Measurements from ENCODE around the gene CAVIN2.

Gene CAVIN2

DNA sequence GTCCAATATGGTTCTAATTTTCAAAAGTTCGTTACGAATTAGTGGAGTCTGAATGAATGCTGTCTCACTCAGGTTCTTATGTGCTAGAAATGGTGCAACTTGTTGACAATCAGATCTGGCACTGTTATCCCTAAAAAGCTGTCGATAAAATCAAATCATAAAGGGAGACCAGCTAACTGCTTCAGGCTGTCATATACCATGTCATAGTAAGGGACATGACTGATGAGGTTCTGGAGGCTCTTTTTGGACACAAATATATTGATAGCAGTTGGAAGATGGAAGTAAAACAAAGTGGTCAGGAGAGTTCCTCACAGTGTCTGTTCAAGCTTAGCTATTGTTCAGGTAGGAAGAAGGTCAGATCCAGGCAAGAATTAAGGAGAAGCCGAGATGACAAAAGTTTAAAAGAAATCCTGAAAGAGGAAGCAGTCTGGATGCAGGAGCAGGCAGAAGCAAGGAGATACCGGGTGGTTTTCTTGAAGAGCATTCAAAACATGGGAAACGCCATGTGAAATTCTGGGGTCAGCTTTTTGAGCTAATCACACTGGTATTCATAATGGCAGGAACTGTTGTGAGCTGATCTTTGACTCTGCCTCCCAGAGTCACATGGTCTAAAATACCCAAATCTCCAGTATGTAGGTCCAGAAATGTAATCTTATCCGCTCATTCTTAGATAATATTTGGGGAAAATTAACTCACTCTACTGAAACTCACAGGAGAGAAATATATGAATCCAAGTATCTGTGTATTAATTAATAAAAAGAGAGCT lies 9.4 kb upstream of the CAVIN2 start:
- no peak for DNase-seq (ENCODE audit: low read depth, low spot score)
- ChIA-PET CTCF (interaction anchor here (0.9 to 1.6 kb wide), 5 partner anchors 13 to 307 kb away, joined by 3 to 5 read pairs (median 3); no protein-coding TSS in a partner anchor), POLR2A (no interaction called here)
- TF ChIP-seq, protein P1, sequence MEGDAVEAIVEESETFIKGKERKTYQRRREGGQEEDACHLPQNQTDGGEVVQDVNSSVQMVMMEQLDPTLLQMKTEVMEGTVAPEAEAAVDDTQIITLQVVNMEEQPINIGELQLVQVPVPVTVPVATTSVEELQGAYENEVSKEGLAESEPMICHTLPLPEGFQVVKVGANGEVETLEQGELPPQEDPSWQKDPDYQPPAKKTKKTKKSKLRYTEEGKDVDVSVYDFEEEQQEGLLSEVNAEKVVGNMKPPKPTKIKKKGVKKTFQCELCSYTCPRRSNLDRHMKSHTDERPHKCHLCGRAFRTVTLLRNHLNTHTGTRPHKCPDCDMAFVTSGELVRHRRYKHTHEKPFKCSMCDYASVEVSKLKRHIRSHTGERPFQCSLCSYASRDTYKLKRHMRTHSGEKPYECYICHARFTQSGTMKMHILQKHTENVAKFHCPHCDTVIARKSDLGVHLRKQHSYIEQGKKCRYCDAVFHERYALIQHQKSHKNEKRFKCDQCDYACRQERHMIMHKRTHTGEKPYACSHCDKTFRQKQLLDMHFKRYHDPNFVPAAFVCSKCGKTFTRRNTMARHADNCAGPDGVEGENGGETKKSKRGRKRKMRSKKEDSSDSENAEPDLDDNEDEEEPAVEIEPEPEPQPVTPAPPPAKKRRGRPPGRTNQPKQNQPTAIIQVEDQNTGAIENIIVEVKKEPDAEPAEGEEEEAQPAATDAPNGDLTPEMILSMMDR (IDR thresholded peaks at IDR 0.05; ENCODE audit: insufficient read depth, low read length, missing control alignments): no peak
- H3K4me3 ChIP-seq (ENCODE audit: low read depth, low read length): no peak overlapping the region

DNA sequence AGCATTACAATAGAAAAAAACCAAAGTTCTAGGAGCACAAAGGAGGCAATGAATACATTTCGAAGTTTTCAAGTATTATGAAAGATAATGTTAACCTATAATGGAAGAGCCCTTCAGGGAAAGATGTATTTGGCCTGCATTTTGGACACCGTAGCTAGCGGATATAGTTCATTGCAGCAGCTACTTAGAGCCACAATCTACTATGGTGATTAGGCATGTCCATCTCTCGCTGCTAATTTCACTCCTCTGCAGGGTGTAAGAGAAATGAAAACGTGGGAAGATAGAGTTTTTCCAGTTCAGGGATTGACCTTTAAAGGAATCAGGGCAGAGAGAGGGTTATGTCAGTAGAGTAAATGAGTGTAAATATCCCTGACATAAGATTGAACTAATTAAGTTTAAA lies 8.5 kb upstream of the CAVIN2 start:
- TF ChIP-seq, protein P1 (IDR thresholded peaks at IDR 0.05; ENCODE audit: insufficient read depth, low read length, missing control alignments): no peak
- no peak overlapping the region for H3K4me3 ChIP-seq (ENCODE audit: low read depth, low read length)
- DNase-seq (ENCODE audit: low read depth, low spot score): no peak
- POLR2A ChIA-PET: no interaction called here
- CTCF ChIA-PET: interaction anchor here (1.2 to 1.6 kb wide), 4 partner anchors 14 to 308 kb away, joined by 3 to 5 read pairs (median 4); no protein-coding TSS in a partner anchor

DNA sequence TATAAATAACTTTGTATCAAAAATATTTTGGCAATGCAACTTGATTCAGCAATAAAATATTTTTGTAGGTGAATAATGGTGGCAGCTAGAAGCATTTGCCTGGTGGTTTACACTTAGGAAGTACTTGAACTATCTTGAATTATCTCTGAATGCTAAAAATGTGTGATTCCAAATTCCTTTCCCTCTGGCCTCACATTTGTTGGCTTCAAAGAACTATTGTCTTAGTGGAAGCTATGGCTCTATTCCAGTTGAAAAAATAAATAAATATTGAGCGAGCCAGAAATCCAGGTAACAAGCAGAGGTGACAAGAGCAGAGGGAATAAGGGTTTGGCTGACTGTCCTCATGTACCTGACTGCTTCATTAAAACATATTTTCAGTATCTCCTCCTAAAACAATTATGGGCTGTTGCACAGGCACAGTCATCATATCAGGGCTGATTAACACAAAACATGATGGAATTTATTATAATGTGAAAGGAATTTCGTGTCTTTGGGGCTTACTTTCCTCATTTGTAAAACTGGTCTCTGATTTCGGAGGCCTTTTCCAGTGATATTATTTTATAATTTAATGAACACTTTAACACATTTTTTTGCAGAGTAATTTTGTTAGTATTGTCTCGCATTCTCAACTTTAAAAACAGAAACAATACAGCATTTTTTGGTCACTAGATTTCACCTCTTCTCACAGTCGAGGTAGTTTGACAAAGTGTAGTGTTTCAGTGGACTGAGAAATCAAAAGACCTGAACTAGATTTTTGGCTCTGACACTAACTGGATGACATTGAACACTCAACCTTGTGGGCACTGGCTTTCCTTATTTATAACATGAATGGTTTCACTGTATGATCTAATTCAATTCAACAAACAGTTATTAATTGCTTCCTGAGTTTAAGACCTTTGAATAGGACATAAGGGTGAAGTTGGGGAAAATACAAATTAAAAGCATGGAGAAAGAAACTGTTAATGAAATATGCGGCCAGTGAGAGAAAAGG lies 7.8 kb upstream of the CAVIN2 start:
- no peak overlapping the region for H3K4me3 ChIP-seq (ENCODE audit: low read depth, low read length)
- DNase-seq (ENCODE audit: low read depth, low spot score): no peak
- TF ChIP-seq, protein P1 (IDR thresholded peaks at IDR 0.05; ENCODE audit: insufficient read depth, low read length, missing control alignments): no peak
- POLR2A ChIA-PET: no interaction called here
- CTCF ChIA-PET: interaction anchor here (1.3 kb wide), 1 partner anchor 308 kb away, joined by 4 read pairs; no protein-coding TSS in a partner anchor

DNA sequence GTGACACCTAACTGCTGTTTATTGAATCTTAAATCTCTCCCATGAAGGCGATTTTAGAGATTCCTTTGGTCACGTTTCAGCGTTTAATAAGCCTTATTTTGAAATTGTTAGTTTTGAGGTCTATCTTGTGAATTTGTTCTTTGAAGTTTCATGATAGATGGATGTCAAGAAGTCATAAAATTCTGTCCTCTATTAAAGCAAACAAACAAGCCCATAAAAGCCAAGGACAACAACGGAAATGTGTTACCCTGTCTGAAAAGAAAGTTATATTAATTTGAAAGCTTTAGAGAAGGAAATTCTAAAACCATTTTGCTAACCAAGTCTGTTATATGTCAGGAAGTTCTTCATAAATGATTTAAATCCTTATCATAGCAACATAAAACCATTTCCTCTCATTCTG lies 7.0 kb upstream of the CAVIN2 start:
- POLR2A ChIA-PET: no interaction called here
- no peak overlapping the region for H3K4me3 ChIP-seq (ENCODE audit: low read depth, low read length)
- CTCF ChIA-PET: interaction anchor here (1.3 kb wide), 1 partner anchor 309 kb away, joined by 4 read pairs; no protein-coding TSS in a partner anchor
- TF ChIP-seq, protein P1 (IDR thresholded peaks at IDR 0.05; ENCODE audit: insufficient read depth, low read length, missing control alignments): no peak
- DNase-seq (ENCODE audit: low read depth, low spot score): no peak

DNA sequence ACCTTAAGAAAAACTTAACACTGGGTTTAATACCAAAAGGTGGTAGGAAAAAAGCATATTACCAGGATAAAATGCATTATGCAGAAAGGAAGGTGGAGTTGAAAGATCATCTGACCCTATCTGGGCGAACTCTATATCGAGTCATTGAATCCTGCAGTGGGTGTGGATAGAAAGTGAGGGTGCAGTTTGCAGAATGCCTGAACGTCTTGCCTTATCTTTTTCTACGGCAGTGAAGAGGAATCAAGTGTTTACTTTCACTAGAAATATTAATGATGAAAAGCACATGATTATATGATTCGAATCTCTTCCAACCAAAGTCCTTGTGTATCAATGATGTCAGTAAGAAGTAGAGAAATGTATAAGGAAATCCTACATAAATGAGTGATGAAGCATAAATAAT lies 4.3 kb upstream of the CAVIN2 start:
- TF ChIP-seq, protein P1 (IDR thresholded peaks at IDR 0.05; ENCODE audit: insufficient read depth, low read length, missing control alignments): no peak
- POLR2A ChIA-PET: no interaction called here
- H3K4me3 ChIP-seq (ENCODE audit: low read depth, low read length): no peak overlapping the region
- no peak for DNase-seq (ENCODE audit: low read depth, low spot score)
- CTCF ChIA-PET: interaction anchor here (0.8 to 2.9 kb wide), 2 partner anchors 11 to 312 kb away, joined by 3 to 11 read pairs; no protein-coding TSS in a partner anchor

All from AG04449 (cell line).